B cell (primary cell): ENCODE results near the gene TRMU. TPM values are rescaled to one million over a fixed set of nuclear protein-coding genes. Genes with fewer than 3 reads are reported as not detected.

Source experiments
- ATAC-seq: fragments of 200-7000 bp; cut with Tn5 transposase; one replicate; pipeline ENCODE4 v1.10.0; 2021; ENCODE audit warnings: low read depth, mild to moderate bottlenecking, moderate number of reproducible peaks, moderate library complexity
- CTCF ChIA-PET: fragments of 350-600 bp; sonication (Branson Sonifier 250); formaldehyde crosslinking; loops from one replicate; lab custom pipeline; 2021; ENCODE audit warnings: antibody characterized with exemption, inconsistent platforms; lab: Charles Lee
- POLR2A ChIA-PET: fragments of 350-600 bp; sonication (Branson Sonifier 250); formaldehyde crosslinking; loops from one replicate; lab custom pipeline; 2021; ENCODE audit warnings: antibody characterized with exemption; lab: Charles Lee
- DNase-seq: peaks from one replicate; pipeline ENCODE4 v3.0.0; 2013
- H2AFZ ChIP-seq: 2 replicates; pipeline ENCODE4 v1.6.1; 2012; ENCODE audit warnings: mild to moderate bottlenecking, low read depth, low read length; ENCODE audit not compliant: insufficient read depth, poor library complexity, severe bottlenecking
- H3K27ac ChIP-seq, 2 donors: 1 replicate in 1 of 2; 2 replicates in 1 of 2; pipeline ENCODE4 v1.5.1; 2012 to 2013; ENCODE audit warnings: low read length in 2 of 2, mild to moderate bottlenecking in 2 of 2, moderate library complexity in 1 of 2
- H3K27me3 ChIP-seq, 4 experiments: fragments of 200-600 bp in 1 of 4; sonication (generic) in 1 of 4; replicated peaks in 1 of 4; 1 replicate in 2 of 4; 2 replicates in 2 of 4; pipeline versions ENCODE4 v1.6.1 to v1.7.0; 2013 to 2016; ENCODE audit warnings: low read length in 3 of 4, mild to moderate bottlenecking in 2 of 4, mixed read lengths in 1 of 4, moderate library complexity in 1 of 4; ENCODE audit not compliant: insufficient read depth in 4 of 4, control insufficient read depth in 3 of 4; ENCODE audit errors: control extremely low read depth in 1 of 4
- H3K36me3 ChIP-seq, 2 experiments: replicated peaks in 1 of 2; 1 replicate in 1 of 2; 2 replicates in 1 of 2; pipeline versions ENCODE4 v1.6.1 to v1.7.1; 2013; ENCODE audit warnings: low read length in 1 of 2; ENCODE audit not compliant: insufficient read depth in 2 of 2, control insufficient read depth in 1 of 2; ENCODE audit errors: control extremely low read depth in 1 of 2, extremely low read depth in 1 of 2
- H3K4me1 ChIP-seq, 2 donors: fragments of 200-600 bp in 1 of 2; sonication (generic) in 1 of 2; 1 replicate in 1 of 2; 2 replicates in 1 of 2; pipeline versions ENCODE4 v1.5.1 to v1.6.1; 2013 to 2017; ENCODE audit warnings: low read length in 2 of 2; ENCODE audit not compliant: control insufficient read depth in 2 of 2, insufficient read depth in 2 of 2
- H3K4me2 ChIP-seq: replicated peaks from 2 replicates; pipeline ENCODE3; 2012; ENCODE audit warnings: mild to moderate bottlenecking, low read depth, low read length; ENCODE audit not compliant: poor library complexity, severe bottlenecking
- H3K4me3 ChIP-seq, 5 experiments: fragments of 200-600 bp in 1 of 5; sonication (generic) in 1 of 5; 1 replicate in 3 of 5; 2 replicates in 2 of 5; pipeline versions ENCODE4 v1.5.1 to v1.7.0; 2011 to 2016; ENCODE audit warnings: low read length in 4 of 5, mild to moderate bottlenecking in 4 of 5, low read depth in 2 of 5, control low read depth in 1 of 5, moderate library complexity in 1 of 5; ENCODE audit not compliant: insufficient read depth in 1 of 5; ENCODE audit errors: control extremely low read depth in 1 of 5, extremely low read depth in 1 of 5
- H3K79me2 ChIP-seq: fragments of 200-600 bp; sonication (generic); one replicate; pipeline ENCODE4 v1.6.0; 2016; ENCODE audit warnings: low read length; ENCODE audit not compliant: control insufficient read depth, insufficient read depth
- H3K9ac ChIP-seq: fragments of 200-600 bp; sonication (generic); 2 replicates; pipeline ENCODE4 v1.6.1; 2017; ENCODE audit warnings: mild to moderate bottlenecking, low read length, moderate library complexity
- H3K9me3 ChIP-seq, 3 donors: one replicate each; pipeline versions ENCODE4 v1.6.1 to v1.7.1; 2013; ENCODE audit warnings: low read length in 2 of 3; ENCODE audit not compliant: control insufficient read depth in 2 of 3, insufficient read depth in 1 of 3; ENCODE audit errors: control extremely low read depth in 1 of 3
- H4K20me1 ChIP-seq: 2 replicates; pipeline ENCODE4 v1.6.0; 2012; ENCODE audit warnings: mild to moderate bottlenecking, low read length; ENCODE audit not compliant: insufficient read depth, control insufficient read depth, poor library complexity, severe bottlenecking
- H3K27ac Mint-ChIP-seq: one replicate; pipeline ENCODE4 v1.8.0; 2021; ENCODE audit warnings: mixed read lengths
- H3K27me3 Mint-ChIP-seq: one replicate; pipeline ENCODE4 v1.8.0; 2021; ENCODE audit warnings: mixed read lengths
- H3K4me1 Mint-ChIP-seq: one replicate; pipeline ENCODE4 v1.8.0; 2021; ENCODE audit warnings: mixed read lengths
- H3K4me3 Mint-ChIP-seq: one replicate; pipeline ENCODE4 v1.8.0; 2021; ENCODE audit warnings: mixed read lengths
- H3K9me3 Mint-ChIP-seq: one replicate; pipeline ENCODE4 v1.8.0; 2022; ENCODE audit warnings: mixed read lengths; ENCODE audit not compliant: insufficient read depth
- CTCF ChIP-seq: fragments of 200-600 bp; IDR thresholded peaks from one replicate; pipeline ENCODE4 v1.8.0; 2022; ENCODE audit warnings: antibody characterized with exemption, mild to moderate bottlenecking
- EZH2 ChIP-seq: IDR thresholded peaks from 2 replicates; pipeline ENCODE4 v1.6.1; 2012; ENCODE audit warnings: borderline replicate concordance, low read depth, mild to moderate bottlenecking, moderate library complexity, low read length; ENCODE audit not compliant: insufficient read depth, poor library complexity, severe bottlenecking
- WGBS: methylation state at CpG from one replicate; pipeline ENCODE4 v1.1.5; 2013; ENCODE audit warnings: missing lambda C conversion rate; ENCODE audit not compliant: insufficient coverage; 5-methylcytosine and 5-hydroxymethylcytosine counted together
- intact Hi-C: fragments of 100-400 bp; cut with micrococcal nuclease; formaldehyde crosslinking; loops from one replicate; pipeline ENCODE4 v1.10.0; 2022
- polyA plus RNA-seq: library from polyadenylated mRNA; depleted of rRNA; stranded (reverse); fragments of >200 nt; gene quantifications from 2 replicates; pipeline ENCODE4 v1.2.3, GENCODE V29; 2012
- total RNA-seq, 2 donors: library from RNA; stranded (reverse); fragments of 120-200 nt in 1 of 2; gene quantifications; 1 replicate in 1 of 2; 2 replicates in 1 of 2; pipeline versions ENCODE4 v1.2.3 to v1.2.4, GENCODE V29; 2013 to 2022

Gene TRMU
- total and polyA plus RNA-seq, 2 donors (not counting 1 experiment from before 2014, with no cell fraction given): 51.0 to 76.9 TPM

GRCh38 chr22:46286006-46286405 is 49.5 kb upstream of the TRMU start:
- ChIA-PET CTCF (interaction anchor here (0.6 to 1.1 kb wide), 2 partner anchors 11 to 290 kb away, joined by 3 to 4 read pairs; no protein-coding TSS in a partner anchor), POLR2A (no interaction called here)
- no peak overlapping the region for H3K27ac Mint-ChIP-seq
- H2AFZ ChIP-seq: no peak overlapping the region
- H3K4me3 ChIP-seq: no peak overlapping the region
- WGBS: no CpG with 5 or more reads among the region's 3 CpGs
- peaks cover 42% of the 10 kb centered on the region for H3K4me1 Mint-ChIP-seq
- H3K4me1 ChIP-seq: peaks cover 26 to 50% of the 10 kb centered on the region in 2 donors
- H3K9ac ChIP-seq: no peak overlapping the region
- no peaks in the 10 kb centered on the region for H3K27me3 ChIP-seq
- H3K9me3 Mint-ChIP-seq: no peaks in the 10 kb centered on the region
- DNase-seq (no peak), ATAC-seq (no peak)
- no peaks in the 10 kb centered on the region for H3K79me2 ChIP-seq
- no peak for TF ChIP-seq CTCF
- no peak for TF ChIP-seq EZH2
- peaks cover 0 to 4% of the 10 kb centered on the region in 2 experiments for H3K36me3 ChIP-seq
- H3K9me3 ChIP-seq: peaks cover 0 to 3% (median 0%) of the 10 kb centered on the region in 3 donors
- H3K4me2 ChIP-seq: no peak overlapping the region
- H3K4me3 Mint-ChIP-seq: no peak overlapping the region
- no peaks in the 10 kb centered on the region for H4K20me1 ChIP-seq
- no peaks in the 10 kb centered on the region for H3K27me3 Mint-ChIP-seq
- intact Hi-C loops: no loop called here
- no peak overlapping the region for H3K27ac ChIP-seq
